HEK293 (cell line): ENCODE results near the gene TRIB2.

Experiments
- CTCF ChIA-PET: fragments of 350-600 bp; formaldehyde crosslinking; extraction: SDS; loops from one replicate; lab custom pipeline; 2021; ENCODE audit warnings: antibody characterized with exemption; lab: Yijun Ruan, JAX
- POLR2A ChIA-PET: fragments of 300-600 bp; formaldehyde crosslinking; extraction: SDS; loops from one replicate; lab custom pipeline; 2020; ENCODE audit warnings: antibody characterized with exemption, inconsistent platforms; lab: Yijun Ruan, JAX
- H3K27ac ChIP-seq: fragments of 200-500 bp; sonication (Bioruptor generic); 2 replicates; pipeline ENCODE4 v1.5.1; 2014; ENCODE audit warnings: low read depth, low read length, control low read depth, inconsistent platforms; ENCODE audit errors: extremely low read depth
- H3K36me3 ChIP-seq, 2 experiments: fragments of 200-500 bp in 1 of 2; sonication (Bioruptor generic) in 1 of 2; 1 replicate in 1 of 2; 2 replicates in 1 of 2; pipeline ENCODE4 v1.5.1; 2014 to 2017; ENCODE audit warnings: inconsistent platforms in 2 of 2, low read length in 2 of 2; ENCODE audit not compliant: control insufficient read depth in 2 of 2, insufficient read depth in 1 of 2
- H3K4me1 ChIP-seq: fragments of 200-500 bp; sonication (Bioruptor generic); 2 replicates; pipeline ENCODE4 v1.5.1; 2014; ENCODE audit warnings: mild to moderate bottlenecking, low read length, inconsistent platforms; ENCODE audit not compliant: control insufficient read depth, insufficient read depth
- H3K4me3 ChIP-seq: 2 replicates; pipeline ENCODE4 v1.5.1; 2011; ENCODE audit warnings: low read depth, mild to moderate bottlenecking, control low read depth, low read length, moderate library complexity
- H3K9me3 ChIP-seq: fragments of 200-500 bp; sonication (Bioruptor generic); 2 replicates; pipeline ENCODE4 v1.5.1; 2014; ENCODE audit warnings: low read depth, low read length, inconsistent platforms; ENCODE audit not compliant: control insufficient read depth, insufficient read depth
- HOXA7 ChIP-seq: sonication (generic); formaldehyde crosslinking; IDR thresholded peaks from 2 replicates; pipeline ENCODE4 v1.8.1; 2022; ENCODE audit warnings: missing genetic modification reagents, borderline replicate concordance
- RBAK ChIP-seq: fragments of 450-650 bp; formaldehyde crosslinking; IDR thresholded peaks from 2 replicates; pipeline ENCODE4 v1.5.1; 2016; ENCODE audit warnings: missing biosample characterization, missing genetic modification characterization
- SALL2 ChIP-seq: fragments of 450-650 bp; formaldehyde crosslinking; IDR thresholded peaks from 2 replicates; pipeline ENCODE4 v1.5.0; 2017; ENCODE audit warnings: missing biosample characterization, mild to moderate bottlenecking, missing genetic modification characterization, borderline replicate concordance
- TCF7L2 ChIP-seq: IDR thresholded peaks from 2 replicates; pipeline ENCODE4 v1.6.1; 2011; ENCODE audit warnings: low read depth, mild to moderate bottlenecking, inconsistent platforms, low read length, moderate library complexity, borderline replicate concordance
- YY2 ChIP-seq: fragments of 450-650 bp; formaldehyde crosslinking; IDR thresholded peaks from 2 replicates; pipeline ENCODE4 v1.5.1; 2016; ENCODE audit warnings: missing biosample characterization, missing genetic modification characterization
- ZNF112 ChIP-seq: fragments of 450-650 bp; formaldehyde crosslinking; IDR thresholded peaks from 2 replicates; pipeline ENCODE4 v1.5.0; 2017; ENCODE audit warnings: missing biosample characterization, missing genetic modification characterization
- ZNF157 ChIP-seq: fragments of 450-650 bp; formaldehyde crosslinking; IDR thresholded peaks from 2 replicates; pipeline ENCODE4 v1.5.1; 2016; ENCODE audit warnings: missing biosample characterization, missing genetic modification characterization
- ZNF174 ChIP-seq: fragments of 450-650 bp; formaldehyde crosslinking; IDR thresholded peaks from 2 replicates; pipeline ENCODE4 v1.5.0; 2017; ENCODE audit warnings: missing biosample characterization, mild to moderate bottlenecking, missing genetic modification characterization
- ZNF324 ChIP-seq: fragments of 450-650 bp; formaldehyde crosslinking; IDR thresholded peaks from 2 replicates; pipeline ENCODE4 v1.5.1; 2016; ENCODE audit warnings: missing biosample characterization, missing genetic modification characterization
- ZNF341 ChIP-seq: fragments of 450-650 bp; formaldehyde crosslinking; IDR thresholded peaks from 2 replicates; pipeline ENCODE4; 2016; ENCODE audit warnings: low read depth, missing biosample characterization, missing genetic modification characterization
- ZNF37A ChIP-seq: fragments of 450-650 bp; IDR thresholded peaks from 2 replicates; pipeline ENCODE4 v1.5.1; 2018; ENCODE audit warnings: missing biosample characterization, missing genetic modification characterization
- ZNF544 ChIP-seq: fragments of 450-650 bp; formaldehyde crosslinking; IDR thresholded peaks from 2 replicates; pipeline ENCODE4 v1.5.0; 2017; ENCODE audit warnings: missing biosample characterization, missing genetic modification characterization
- ZNF596 ChIP-seq: fragments of 450-650 bp; IDR thresholded peaks from 2 replicates; pipeline ENCODE4 v1.5.0; 2018; ENCODE audit warnings: missing biosample characterization, mild to moderate bottlenecking, missing genetic modification characterization, moderate library complexity
- ZNF664 ChIP-seq: fragments of 450-650 bp; formaldehyde crosslinking; IDR thresholded peaks from 2 replicates; pipeline ENCODE4 v1.5.1; 2016; ENCODE audit warnings: missing biosample characterization, missing genetic modification characterization
- TF ChIP-seq, protein P1 (sequence below): fragments of 450-650 bp; formaldehyde crosslinking; IDR thresholded peaks from 2 replicates; pipeline ENCODE4 v1.5.1; 2016; ENCODE audit warnings: missing biosample characterization, missing genetic modification characterization
- TF ChIP-seq, protein P2 (sequence below): fragments of 450-650 bp; formaldehyde crosslinking; IDR thresholded peaks from 2 replicates; pipeline ENCODE4 v1.5.1; 2016; ENCODE audit warnings: missing biosample characterization, missing genetic modification characterization, borderline replicate concordance
- TF ChIP-seq, protein P3 (sequence below): fragments of 450-650 bp; formaldehyde crosslinking; IDR thresholded peaks from 2 replicates; pipeline ENCODE4 v1.5.1; 2016; ENCODE audit warnings: missing biosample characterization, missing genetic modification characterization, borderline replicate concordance
- TF ChIP-seq, protein P4 (sequence below): fragments of 450-650 bp; formaldehyde crosslinking; IDR thresholded peaks from 2 replicates; pipeline ENCODE4 v1.5.1; 2016; ENCODE audit warnings: missing biosample characterization, missing genetic modification characterization
- TF ChIP-seq, protein P5 (sequence below): fragments of 450-650 bp; formaldehyde crosslinking; IDR thresholded peaks from 2 replicates; pipeline ENCODE4 v1.5.1; 2017; ENCODE audit warnings: missing biosample characterization, missing genetic modification characterization
- TF ChIP-seq, protein P6 (sequence below): fragments of 450-650 bp; formaldehyde crosslinking; IDR thresholded peaks from 2 replicates; pipeline ENCODE4 v1.5.1; 2016; ENCODE audit warnings: missing biosample characterization, missing genetic modification characterization
- TF ChIP-seq, protein P7 (sequence below): fragments of 450-650 bp; formaldehyde crosslinking; IDR thresholded peaks from 2 replicates; pipeline ENCODE4 v1.5.1; 2016; ENCODE audit warnings: missing biosample characterization, missing genetic modification characterization, low read depth

Gene TRIB2

DNA sequence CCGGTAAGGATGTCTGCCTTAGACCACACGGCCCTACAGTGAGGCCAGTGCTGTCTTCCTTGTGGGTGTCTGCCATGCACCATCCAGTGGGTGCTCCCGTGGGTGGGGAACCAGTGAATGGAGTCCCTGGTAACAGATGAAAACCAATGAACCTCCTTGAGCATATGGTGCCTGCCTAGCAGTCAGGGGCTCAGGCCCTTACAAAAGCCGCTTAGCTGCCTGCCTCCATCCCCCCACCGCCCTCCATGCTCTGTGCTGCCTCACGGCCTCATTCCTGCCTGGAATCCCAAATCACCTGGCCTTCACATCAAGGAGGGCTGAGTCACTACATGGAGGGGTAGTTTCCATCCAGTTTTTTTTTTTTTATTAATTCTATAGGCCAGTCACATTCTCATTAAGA lies 30.8 kb upstream of the TRIB2 start:
- H3K4me3 ChIP-seq = no peak overlapping the region
- H3K4me1 ChIP-seq = no peaks in the 10 kb centered on the region
- no peak for TF ChIP-seq RBAK (tag by site-specific recombination)
- TF ChIP-seq, protein P1, sequence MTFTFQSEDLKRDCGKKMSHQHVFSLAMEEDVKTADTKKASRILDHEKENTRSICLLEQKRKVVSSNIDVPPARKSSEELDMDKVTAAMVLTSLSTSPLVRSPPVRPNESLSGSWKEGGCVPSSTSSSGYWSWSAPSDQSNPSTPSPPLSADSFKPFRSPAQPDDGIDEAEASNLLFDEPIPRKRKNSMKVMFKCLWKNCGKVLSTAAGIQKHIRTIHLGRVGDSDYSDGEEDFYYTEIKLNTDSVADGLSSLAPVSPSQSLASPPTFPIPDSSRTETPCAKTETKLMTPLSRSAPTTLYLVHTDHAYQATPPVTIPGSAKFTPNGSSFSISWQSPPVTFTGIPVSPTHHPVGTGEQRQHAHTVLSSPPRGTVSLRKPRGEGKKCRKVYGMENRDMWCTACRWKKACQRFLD (tag by site-specific recombination) = no peak
- TF ChIP-seq, protein P2, sequence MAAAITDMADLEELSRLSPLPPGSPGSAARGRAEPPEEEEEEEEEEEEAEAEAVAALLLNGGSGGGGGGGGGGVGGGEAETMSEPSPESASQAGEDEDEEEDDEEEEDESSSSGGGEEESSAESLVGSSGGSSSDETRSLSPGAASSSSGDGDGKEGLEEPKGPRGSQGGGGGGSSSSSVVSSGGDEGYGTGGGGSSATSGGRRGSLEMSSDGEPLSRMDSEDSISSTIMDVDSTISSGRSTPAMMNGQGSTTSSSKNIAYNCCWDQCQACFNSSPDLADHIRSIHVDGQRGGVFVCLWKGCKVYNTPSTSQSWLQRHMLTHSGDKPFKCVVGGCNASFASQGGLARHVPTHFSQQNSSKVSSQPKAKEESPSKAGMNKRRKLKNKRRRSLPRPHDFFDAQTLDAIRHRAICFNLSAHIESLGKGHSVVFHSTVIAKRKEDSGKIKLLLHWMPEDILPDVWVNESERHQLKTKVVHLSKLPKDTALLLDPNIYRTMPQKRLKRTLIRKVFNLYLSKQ = no peak
- TF ChIP-seq TCF7L2 = no peak
- TF ChIP-seq, protein P3, sequence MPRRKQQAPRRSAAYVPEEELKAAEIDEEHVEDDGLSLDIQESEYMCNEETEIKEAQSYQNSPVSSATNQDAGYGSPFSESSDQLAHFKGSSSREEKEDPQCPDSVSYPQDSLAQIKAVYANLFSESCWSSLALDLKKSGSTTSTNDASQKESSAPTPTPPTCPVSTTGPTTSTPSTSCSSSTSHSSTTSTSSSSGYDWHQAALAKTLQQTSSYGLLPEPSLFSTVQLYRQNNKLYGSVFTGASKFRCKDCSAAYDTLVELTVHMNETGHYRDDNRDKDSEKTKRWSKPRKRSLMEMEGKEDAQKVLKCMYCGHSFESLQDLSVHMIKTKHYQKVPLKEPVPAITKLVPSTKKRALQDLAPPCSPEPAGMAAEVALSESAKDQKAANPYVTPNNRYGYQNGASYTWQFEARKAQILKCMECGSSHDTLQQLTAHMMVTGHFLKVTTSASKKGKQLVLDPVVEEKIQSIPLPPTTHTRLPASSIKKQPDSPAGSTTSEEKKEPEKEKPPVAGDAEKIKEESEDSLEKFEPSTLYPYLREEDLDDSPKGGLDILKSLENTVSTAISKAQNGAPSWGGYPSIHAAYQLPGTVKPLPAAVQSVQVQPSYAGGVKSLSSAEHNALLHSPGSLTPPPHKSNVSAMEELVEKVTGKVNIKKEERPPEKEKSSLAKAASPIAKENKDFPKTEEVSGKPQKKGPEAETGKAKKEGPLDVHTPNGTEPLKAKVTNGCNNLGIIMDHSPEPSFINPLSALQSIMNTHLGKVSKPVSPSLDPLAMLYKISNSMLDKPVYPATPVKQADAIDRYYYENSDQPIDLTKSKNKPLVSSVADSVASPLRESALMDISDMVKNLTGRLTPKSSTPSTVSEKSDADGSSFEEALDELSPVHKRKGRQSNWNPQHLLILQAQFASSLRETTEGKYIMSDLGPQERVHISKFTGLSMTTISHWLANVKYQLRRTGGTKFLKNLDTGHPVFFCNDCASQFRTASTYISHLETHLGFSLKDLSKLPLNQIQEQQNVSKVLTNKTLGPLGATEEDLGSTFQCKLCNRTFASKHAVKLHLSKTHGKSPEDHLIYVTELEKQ (tag by site-specific recombination) = no peak
- no peak for TF ChIP-seq YY2
- TF ChIP-seq, protein P4, sequence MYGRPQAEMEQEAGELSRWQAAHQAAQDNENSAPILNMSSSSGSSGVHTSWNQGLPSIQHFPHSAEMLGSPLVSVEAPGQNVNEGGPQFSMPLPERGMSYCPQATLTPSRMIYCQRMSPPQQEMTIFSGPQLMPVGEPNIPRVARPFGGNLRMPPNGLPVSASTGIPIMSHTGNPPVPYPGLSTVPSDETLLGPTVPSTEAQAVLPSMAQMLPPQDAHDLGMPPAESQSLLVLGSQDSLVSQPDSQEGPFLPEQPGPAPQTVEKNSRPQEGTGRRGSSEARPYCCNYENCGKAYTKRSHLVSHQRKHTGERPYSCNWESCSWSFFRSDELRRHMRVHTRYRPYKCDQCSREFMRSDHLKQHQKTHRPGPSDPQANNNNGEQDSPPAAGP (tag by site-specific recombination) = no peak
- TF ChIP-seq, protein P5, sequence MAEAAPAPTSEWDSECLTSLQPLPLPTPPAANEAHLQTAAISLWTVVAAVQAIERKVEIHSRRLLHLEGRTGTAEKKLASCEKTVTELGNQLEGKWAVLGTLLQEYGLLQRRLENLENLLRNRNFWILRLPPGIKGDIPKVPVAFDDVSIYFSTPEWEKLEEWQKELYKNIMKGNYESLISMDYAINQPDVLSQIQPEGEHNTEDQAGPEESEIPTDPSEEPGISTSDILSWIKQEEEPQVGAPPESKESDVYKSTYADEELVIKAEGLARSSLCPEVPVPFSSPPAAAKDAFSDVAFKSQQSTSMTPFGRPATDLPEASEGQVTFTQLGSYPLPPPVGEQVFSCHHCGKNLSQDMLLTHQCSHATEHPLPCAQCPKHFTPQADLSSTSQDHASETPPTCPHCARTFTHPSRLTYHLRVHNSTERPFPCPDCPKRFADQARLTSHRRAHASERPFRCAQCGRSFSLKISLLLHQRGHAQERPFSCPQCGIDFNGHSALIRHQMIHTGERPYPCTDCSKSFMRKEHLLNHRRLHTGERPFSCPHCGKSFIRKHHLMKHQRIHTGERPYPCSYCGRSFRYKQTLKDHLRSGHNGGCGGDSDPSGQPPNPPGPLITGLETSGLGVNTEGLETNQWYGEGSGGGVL (tag by site-specific recombination) = no peak
- no peak for TF ChIP-seq ZNF596 (tag by site-specific recombination)
- TF ChIP-seq, protein P6, sequence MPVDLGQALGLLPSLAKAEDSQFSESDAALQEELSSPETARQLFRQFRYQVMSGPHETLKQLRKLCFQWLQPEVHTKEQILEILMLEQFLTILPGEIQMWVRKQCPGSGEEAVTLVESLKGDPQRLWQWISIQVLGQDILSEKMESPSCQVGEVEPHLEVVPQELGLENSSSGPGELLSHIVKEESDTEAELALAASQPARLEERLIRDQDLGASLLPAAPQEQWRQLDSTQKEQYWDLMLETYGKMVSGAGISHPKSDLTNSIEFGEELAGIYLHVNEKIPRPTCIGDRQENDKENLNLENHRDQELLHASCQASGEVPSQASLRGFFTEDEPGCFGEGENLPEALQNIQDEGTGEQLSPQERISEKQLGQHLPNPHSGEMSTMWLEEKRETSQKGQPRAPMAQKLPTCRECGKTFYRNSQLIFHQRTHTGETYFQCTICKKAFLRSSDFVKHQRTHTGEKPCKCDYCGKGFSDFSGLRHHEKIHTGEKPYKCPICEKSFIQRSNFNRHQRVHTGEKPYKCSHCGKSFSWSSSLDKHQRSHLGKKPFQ (tag by site-specific recombination) = no peak
- CTCF ChIA-PET = no interaction called here
- no peaks in the 10 kb centered on the region for H3K9me3 ChIP-seq
- POLR2A ChIA-PET = no interaction called here
- no peak overlapping the region for H3K27ac ChIP-seq
- no peaks in the 10 kb centered on the region for H3K36me3 ChIP-seq

DNA sequence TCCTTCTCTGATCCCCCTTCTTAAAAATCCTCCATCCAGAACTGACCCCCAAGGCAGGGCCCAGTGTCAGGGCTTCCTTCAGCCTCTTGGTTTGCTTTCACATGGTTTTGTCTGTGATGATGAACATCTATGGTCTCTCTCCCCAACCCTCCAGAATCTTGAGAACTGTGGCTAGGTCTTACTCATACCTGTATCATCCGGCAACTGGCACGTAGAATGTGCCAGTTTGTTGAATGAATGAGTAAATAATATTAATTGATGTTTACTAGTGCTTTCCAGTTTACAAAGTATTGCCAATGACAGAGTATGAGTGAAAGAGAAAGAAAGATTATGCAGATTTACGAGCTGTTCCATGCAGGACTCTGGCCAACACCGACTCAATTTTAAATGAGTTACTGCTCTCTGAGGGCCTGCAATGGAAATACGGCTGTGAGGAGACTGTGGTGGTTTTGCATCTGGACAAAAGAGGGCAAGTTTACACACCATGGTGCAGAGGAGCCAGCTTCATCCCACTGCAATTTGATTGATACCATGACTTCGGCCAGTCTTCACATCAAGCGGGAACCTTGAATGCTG lies 29.9 kb upstream of the TRIB2 start:
- ChIA-PET POLR2A (no interaction called here), CTCF (no interaction called here)
- Histone ChIP-seq H3K4me1 (no peaks in the 10 kb centered on the region), H3K27ac (no peak overlapping the region), H3K9me3 (no peaks in the 10 kb centered on the region), H3K36me3 (no peaks in the 10 kb centered on the region), H3K4me3 (no peak overlapping the region)
- no peak for TF ChIP-seq ZNF341
- no peak for TF ChIP-seq ZNF174
- TF ChIP-seq ZNF112 (tag by site-specific recombination) = no peak
- TF ChIP-seq, protein P7, sequence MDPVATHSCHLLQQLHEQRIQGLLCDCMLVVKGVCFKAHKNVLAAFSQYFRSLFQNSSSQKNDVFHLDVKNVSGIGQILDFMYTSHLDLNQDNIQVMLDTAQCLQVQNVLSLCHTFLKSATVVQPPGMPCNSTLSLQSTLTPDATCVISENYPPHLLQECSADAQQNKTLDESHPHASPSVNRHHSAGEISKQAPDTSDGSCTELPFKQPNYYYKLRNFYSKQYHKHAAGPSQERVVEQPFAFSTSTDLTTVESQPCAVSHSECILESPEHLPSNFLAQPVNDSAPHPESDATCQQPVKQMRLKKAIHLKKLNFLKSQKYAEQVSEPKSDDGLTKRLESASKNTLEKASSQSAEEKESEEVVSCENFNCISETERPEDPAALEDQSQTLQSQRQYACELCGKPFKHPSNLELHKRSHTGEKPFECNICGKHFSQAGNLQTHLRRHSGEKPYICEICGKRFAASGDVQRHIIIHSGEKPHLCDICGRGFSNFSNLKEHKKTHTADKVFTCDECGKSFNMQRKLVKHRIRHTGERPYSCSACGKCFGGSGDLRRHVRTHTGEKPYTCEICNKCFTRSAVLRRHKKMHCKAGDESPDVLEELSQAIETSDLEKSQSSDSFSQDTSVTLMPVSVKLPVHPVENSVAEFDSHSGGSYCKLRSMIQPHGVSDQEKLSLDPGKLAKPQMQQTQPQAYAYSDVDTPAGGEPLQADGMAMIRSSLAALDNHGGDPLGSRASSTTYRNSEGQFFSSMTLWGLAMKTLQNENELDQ (tag by site-specific recombination) = no peak
- no peak for TF ChIP-seq SALL2
- no peak for TF ChIP-seq ZNF157 (tag by site-specific recombination)
- TF ChIP-seq ZNF544 (tag by site-specific recombination) = no peak
- no peak for TF ChIP-seq ZNF37A (tag by site-specific recombination)
- TF ChIP-seq HOXA7 (CRISPR knock-in tag) = no peak
- no peak for TF ChIP-seq ZNF596 (tag by site-specific recombination)
- no peak for TF ChIP-seq ZNF324 (tag by site-specific recombination)
- TF ChIP-seq ZNF664 (tag by site-specific recombination) = no peak
